GM23248 (cell line): ENCODE results near the gene BEND3. TPM values are rescaled to one million over a fixed set of nuclear protein-coding genes. Genes with fewer than 3 reads are reported as not detected.

Source experiments
- DNase-seq: peaks from one replicate; pipeline ENCODE4 v3.0.0-alpha.2; 2015
- H2AFZ ChIP-seq: fragments of 200-600 bp; sonication (generic); 2 replicates; pipeline ENCODE4 v1.6.1; 2016; ENCODE audit warnings: antibody characterized with exemption
- H3F3A ChIP-seq: fragments of 200-600 bp; sonication (generic); 2 replicates; pipeline ENCODE4 v1.6.1; 2016; ENCODE audit warnings: mild to moderate bottlenecking, antibody characterized with exemption, mixed run types; ENCODE audit not compliant: insufficient read depth
- H3K27ac ChIP-seq: fragments of 200-600 bp; sonication (generic); 2 replicates; pipeline ENCODE4 v1.5.1; 2016; ENCODE audit warnings: mild to moderate bottlenecking
- H3K27me3 ChIP-seq: fragments of 200-600 bp; sonication (generic); replicated peaks from 2 replicates; pipeline ENCODE4 v1.6.1; 2016; ENCODE audit warnings: mild to moderate bottlenecking; ENCODE audit not compliant: insufficient read depth
- H3K36me3 ChIP-seq: fragments of 200-600 bp; sonication (generic); 2 replicates; pipeline ENCODE4 v1.6.1; 2016; ENCODE audit warnings: low read depth, mild to moderate bottlenecking
- H3K4me1 ChIP-seq: fragments of 200-600 bp; sonication (generic); 2 replicates; pipeline ENCODE4 v1.6.1; 2016; ENCODE audit warnings: mild to moderate bottlenecking; ENCODE audit not compliant: insufficient read depth
- H3K4me2 ChIP-seq: fragments of 200-600 bp; sonication (generic); one replicate; pipeline ENCODE4 v1.6.1; 2016; ENCODE audit warnings: mild to moderate bottlenecking; ENCODE audit not compliant: unreplicated experiment
- H3K4me3 ChIP-seq: fragments of 200-600 bp; sonication (generic); 2 replicates; pipeline ENCODE4 v1.5.1; 2016; ENCODE audit warnings: mild to moderate bottlenecking
- H3K79me2 ChIP-seq: fragments of 200-600 bp; sonication (generic); 2 replicates; pipeline ENCODE4 v1.6.1; 2016; ENCODE audit warnings: mild to moderate bottlenecking; ENCODE audit not compliant: insufficient read depth
- H3K9ac ChIP-seq: fragments of 200-600 bp; sonication (generic); 2 replicates; pipeline ENCODE4 v1.6.1; 2016; ENCODE audit warnings: mild to moderate bottlenecking
- H3K9me2 ChIP-seq: fragments of 200-600 bp; sonication (generic); 2 replicates; pipeline ENCODE4 v1.6.1; 2016; ENCODE audit warnings: mixed run types, mild to moderate bottlenecking, moderate library complexity; ENCODE audit not compliant: insufficient read depth
- H3K9me3 ChIP-seq: fragments of 200-600 bp; sonication (generic); one replicate; pipeline ENCODE4 v1.6.1; 2017; ENCODE audit warnings: low read depth
- H4K20me1 ChIP-seq: fragments of 200-600 bp; sonication (generic); 2 replicates; pipeline ENCODE4 v1.6.0; 2016; ENCODE audit not compliant: insufficient read depth
- EZH2 ChIP-seq: fragments of 200-600 bp; sonication (generic); IDR thresholded peaks from 2 replicates; pipeline ENCODE4 v1.6.1; 2018; ENCODE audit warnings: antibody characterized with exemption, mild to moderate bottlenecking; ENCODE audit not compliant: insufficient read depth, poor library complexity, severe bottlenecking
- EZH2phosphoT487 ChIP-seq: fragments of 200-600 bp; sonication (generic); IDR thresholded peaks from 2 replicates; pipeline ENCODE4 v1.6.1; 2018; ENCODE audit warnings: antibody characterized with exemption, moderate library complexity, mild to moderate bottlenecking, low read depth; ENCODE audit not compliant: insufficient read depth
- WGBS, 2 experiments: methylation state at CpG; one replicate each; pipeline ENCODE4 v1.1.6; 2015 to 2017; ENCODE audit warnings: low lambda C conversion rate in 2 of 2, low coverage in 1 of 2; ENCODE audit errors: missing lambda C conversion rate in 2 of 2; 5-methylcytosine and 5-hydroxymethylcytosine counted together
- in situ Hi-C: fragments of 300-500 bp; cut with MboI; formaldehyde crosslinking; loops from 2 replicates; pipeline ENCODE4 v1.15.0; 2020
- polyA plus RNA-seq: library from polyadenylated mRNA; unstranded; fragments of >200 nt; fragmentation: Nextera tagmentation; extraction: Ambion mirVana; gene quantifications from 2 replicates; pipeline ENCODE4 v1.2.1, GENCODE V29; 2016
- total RNA-seq: library from RNA; depleted of rRNA; stranded (reverse); fragments of >200 nt; shearing (Covaris generic); gene quantifications from 2 replicates; pipeline ENCODE4 v1.2.3, GENCODE V29; 2014

Gene BEND3
- total and polyA plus RNA-seq, 2 experiments from 2014 or later, result 1.4 to 1.8 TPM

GRCh38 chr6:107103082-107103481 lies 12.2 kb downstream of the BEND3 start:
- Histone ChIP-seq H3K4me2 (no peak overlapping the region), H3K4me1 (no peaks in the 10 kb centered on the region), H3F3A (no peaks in the 10 kb centered on the region), H3K27ac (no peak overlapping the region), H2AFZ (no peak overlapping the region), H3K9me3 (no peaks in the 10 kb centered on the region), H3K27me3 (no peaks in the 10 kb centered on the region), H3K4me3 (no peak overlapping the region), H3K9ac (no peak overlapping the region), H3K36me3 (no peaks in the 10 kb centered on the region), H3K79me2 (no peaks in the 10 kb centered on the region), H3K9me2 (no peaks in the 10 kb centered on the region), H4K20me1 (no peaks in the 10 kb centered on the region)
- DNase-seq, result no peak
- TF ChIP-seq EZH2 (no peak), EZH2phosphoT487 (no peak)
- 93 to 98% methylated on average over 6 of the region's 6 CpGs for WGBS, 2 experiments
- in situ Hi-C loops, result no loop called here

- WGBS, 2 experiments, result 96% methylated on average over 7 of the region's 7 CpGs
- Histone ChIP-seq H3K4me1 (no peaks in the 10 kb centered on the region), H3F3A (no peaks in the 10 kb centered on the region), H3K79me2 (no peaks in the 10 kb centered on the region), H2AFZ (no peak overlapping the region), H3K27ac (no peak overlapping the region), H3K4me2 (no peak overlapping the region), H3K9me2 (no peaks in the 10 kb centered on the region), H3K36me3 (no peaks in the 10 kb centered on the region), H3K4me3 (no peak overlapping the region), H3K9ac (no peak overlapping the region), H3K27me3 (no peaks in the 10 kb centered on the region), H4K20me1 (no peaks in the 10 kb centered on the region), H3K9me3 (no peaks in the 10 kb centered on the region)
- in situ Hi-C loops, result no loop called here
- DNase-seq, result no peak
- TF ChIP-seq EZH2 (no peak), EZH2phosphoT487 (no peak)
Measured at GRCh38 chr6:107102414-107102805, 12.9 kb downstream of the BEND3 start.

- in situ Hi-C loops, result no loop called here
- Histone ChIP-seq H3K4me3 (no peak overlapping the region), H3F3A (no peaks in the 10 kb centered on the region), H3K9me2 (no peaks in the 10 kb centered on the region), H3K27me3 (no peaks in the 10 kb centered on the region), H4K20me1 (no peaks in the 10 kb centered on the region), H3K36me3 (no peaks in the 10 kb centered on the region), H3K9me3 (no peaks in the 10 kb centered on the region), H3K27ac (no peak overlapping the region), H3K4me2 (no peak overlapping the region), H3K9ac (no peak overlapping the region), H3K4me1 (no peaks in the 10 kb centered on the region), H2AFZ (no peak overlapping the region), H3K79me2 (no peaks in the 10 kb centered on the region)
- 78 to 81% methylated on average over 9 of the region's 9 CpGs for WGBS, 2 experiments
- TF ChIP-seq EZH2phosphoT487, result no peak
- TF ChIP-seq EZH2, result no peak
- DNase-seq, result no peak
Measured at GRCh38 chr6:107101686-107102413, 13.5 kb downstream of the BEND3 start.

GRCh38 chr6:107101211-107101610 lies 14.1 kb downstream of the BEND3 start:
- no peaks in the 10 kb centered on the region for H3K4me1 ChIP-seq
- H4K20me1 ChIP-seq, result no peaks in the 10 kb centered on the region
- no peak for DNase-seq
- TF ChIP-seq EZH2phosphoT487 (no peak), EZH2 (no peak)
- no peak overlapping the region for H3K4me3 ChIP-seq
- H3K36me3 ChIP-seq, result no peaks in the 10 kb centered on the region
- H3K79me2 ChIP-seq, result no peaks in the 10 kb centered on the region
- no peak overlapping the region for H2AFZ ChIP-seq
- no peak overlapping the region for H3K4me2 ChIP-seq
- H3K9ac ChIP-seq, result no peak overlapping the region
- no peaks in the 10 kb centered on the region for H3K27me3 ChIP-seq
- in situ Hi-C loops, result no loop called here
- no peaks in the 10 kb centered on the region for H3K9me3 ChIP-seq
- no peaks in the 10 kb centered on the region for H3F3A ChIP-seq
- H3K27ac ChIP-seq, result no peak overlapping the region
- H3K9me2 ChIP-seq, result no peaks in the 10 kb centered on the region
